Measurements from ENCODE around the gene EPHA1.
A peak's percentile ranks its signal among the peaks of the same experiment; 100 is the strongest.
"Not testable (repeated sequence)": the region's sequence is repeated elsewhere in the genome, so short reads cannot be mapped to it uniquely, and the experiment has no call there.

The EPHA1 gene

DNA sequence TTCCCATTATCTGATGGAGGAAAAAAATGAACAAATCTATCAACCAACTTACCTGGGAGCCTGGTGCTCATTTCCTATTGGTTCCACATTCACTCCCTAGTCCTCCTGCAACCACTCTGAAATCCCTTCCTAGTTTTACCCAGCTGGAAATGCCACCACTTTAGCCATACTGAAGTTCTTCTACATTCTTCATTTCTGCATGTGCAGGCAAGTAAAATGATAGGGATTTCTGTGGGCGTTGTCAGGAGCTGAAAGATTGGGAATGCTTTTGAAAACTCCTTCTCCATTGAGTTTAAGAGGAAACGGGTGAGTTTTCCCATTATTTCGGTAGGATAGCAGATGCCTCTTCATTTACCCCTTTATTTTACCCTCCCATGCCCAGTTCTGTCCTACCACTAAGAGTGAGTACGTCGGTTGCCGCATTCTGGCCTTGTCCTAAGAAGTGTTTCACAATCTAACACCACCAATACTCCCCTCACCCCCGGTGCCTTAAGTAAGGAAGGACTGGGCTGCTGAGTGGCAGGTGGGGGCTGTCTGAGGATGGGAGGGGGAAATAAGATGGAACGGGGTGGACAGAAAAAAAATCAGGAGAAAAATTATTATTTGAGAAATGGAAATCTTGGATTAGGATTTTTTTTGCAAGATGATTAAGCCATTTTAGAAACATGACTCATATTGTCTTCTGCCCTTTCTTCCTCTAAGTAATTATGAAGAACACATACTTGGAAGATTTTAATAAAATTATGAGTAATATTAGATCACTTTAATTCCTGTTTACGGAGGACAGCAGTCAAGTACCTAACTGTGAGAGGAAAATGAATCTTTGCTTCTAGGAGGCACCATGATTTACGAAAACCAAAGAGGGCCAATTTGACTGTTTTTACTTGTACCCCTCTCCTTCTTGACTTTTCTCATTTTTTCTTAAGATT is 21.4 kb upstream of the EPHA1 start:
- DNase-seq, result no peak

DNA sequence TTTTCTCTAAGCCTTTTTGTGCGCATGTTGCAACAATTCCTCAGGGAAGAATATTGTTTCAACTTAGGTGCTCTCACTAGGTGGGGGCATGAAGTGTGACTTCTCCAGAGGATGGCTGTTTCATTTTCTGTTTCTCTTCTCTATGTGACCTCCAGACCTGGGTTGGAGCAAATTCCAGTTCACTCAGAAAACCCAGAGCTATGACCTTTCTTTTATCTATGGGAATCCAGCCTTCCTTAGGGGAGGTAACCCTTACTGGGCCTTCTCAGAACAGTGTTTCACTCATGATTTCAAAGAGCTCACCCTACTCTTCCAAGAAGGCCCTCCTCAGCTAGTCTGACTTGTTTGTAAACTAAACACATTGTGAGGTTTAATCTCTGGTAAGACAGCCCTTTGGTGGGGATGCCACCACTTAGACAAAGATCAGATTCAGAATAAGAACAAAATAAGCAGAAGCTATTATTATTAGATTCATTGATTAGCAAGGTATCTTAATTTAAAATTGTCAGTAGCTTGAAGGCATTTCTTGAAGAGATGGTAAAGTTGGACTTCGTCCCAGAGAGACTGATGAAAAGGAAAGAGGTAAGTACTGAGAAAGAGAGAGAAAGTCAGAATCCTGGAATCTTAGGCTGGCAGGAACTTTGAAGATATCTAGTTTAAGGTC is 18.0 kb upstream of the EPHA1 start:
- DNase-seq, result no peak

DNA sequence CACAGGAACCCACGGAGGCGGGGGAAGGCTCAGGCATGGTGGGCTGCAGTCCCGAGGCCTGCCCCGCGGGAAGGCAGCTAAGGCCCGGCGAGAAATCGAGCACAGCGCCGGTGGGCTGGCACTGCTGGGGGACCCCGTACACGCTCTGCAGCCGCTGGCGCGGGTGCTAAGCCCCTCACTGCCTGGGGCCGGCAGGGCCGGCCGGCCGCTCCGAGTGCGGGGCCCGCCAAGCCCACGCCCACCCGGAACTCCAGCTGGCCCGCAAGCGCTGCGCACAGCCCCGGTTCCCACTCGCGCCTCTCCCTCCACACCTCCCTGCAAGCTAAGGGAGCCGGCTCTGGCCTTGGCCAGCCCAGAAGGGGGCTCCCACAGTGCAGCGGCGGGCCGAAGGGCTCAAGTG is 15.8 kb upstream of the EPHA1 start:
- DNase-seq, result not testable (repeated sequence)

DNA sequence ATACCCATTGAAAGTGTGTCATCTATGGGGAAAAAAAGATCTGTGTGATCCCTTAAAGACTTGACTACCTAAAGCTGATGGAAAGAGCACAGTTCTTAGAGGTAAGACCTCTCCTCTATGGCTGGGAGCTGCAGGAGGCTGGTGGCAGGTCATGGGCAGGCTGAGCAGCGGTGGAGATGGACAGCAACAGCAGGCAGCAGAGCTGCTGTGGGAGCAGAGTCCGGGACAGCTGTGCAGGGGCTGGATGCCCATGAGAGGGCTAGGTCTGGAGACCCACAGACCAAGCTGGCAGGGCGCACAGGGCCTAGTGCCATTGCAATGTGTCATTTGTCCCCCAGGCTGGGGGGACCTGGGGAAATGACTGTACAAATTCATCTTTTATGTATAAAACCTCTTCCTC is 13.4 kb upstream of the EPHA1 start:
- no peak for DNase-seq

DNA sequence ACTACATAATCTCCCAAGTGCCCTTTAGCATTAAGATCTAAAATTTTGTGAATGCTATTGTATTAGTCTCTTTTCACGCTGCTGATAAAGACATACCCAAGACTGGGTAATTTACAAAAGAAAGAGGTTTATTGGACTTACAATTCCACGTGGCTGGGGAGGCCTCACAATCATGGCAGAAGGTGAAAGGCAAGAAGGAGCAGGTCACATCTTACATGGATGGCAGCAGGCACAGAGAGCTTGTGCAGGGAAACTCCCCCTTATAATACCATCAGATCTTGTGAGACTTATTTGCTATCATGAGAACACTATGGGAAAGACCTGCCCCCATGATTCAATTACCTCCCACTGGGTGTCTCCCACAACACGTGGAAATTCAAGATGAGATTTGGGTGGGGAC is 12.0 kb upstream of the EPHA1 start:
- DNase-seq, result not testable (repeated sequence)

DNA sequence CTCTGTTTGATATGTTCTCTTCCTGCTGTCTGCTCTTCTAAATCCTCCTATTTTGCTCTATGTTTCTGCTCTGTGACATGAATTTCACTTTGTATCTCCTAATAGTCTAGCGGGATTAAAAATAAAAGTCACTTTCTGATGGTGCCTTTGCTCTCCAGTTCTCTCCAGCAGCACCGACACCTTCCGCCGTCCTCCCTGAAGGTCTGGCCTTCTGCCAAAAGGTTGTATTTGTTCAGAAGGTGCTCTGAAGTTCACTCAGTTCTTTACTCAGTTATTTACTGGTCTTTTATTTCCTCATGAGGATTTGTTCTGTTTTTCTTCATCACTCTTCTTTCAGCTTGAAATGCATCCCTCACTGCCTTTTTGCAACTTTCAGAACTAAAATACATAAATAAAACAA is 11.2 kb upstream of the EPHA1 start:
- DNase-seq, result no peak

DNA sequence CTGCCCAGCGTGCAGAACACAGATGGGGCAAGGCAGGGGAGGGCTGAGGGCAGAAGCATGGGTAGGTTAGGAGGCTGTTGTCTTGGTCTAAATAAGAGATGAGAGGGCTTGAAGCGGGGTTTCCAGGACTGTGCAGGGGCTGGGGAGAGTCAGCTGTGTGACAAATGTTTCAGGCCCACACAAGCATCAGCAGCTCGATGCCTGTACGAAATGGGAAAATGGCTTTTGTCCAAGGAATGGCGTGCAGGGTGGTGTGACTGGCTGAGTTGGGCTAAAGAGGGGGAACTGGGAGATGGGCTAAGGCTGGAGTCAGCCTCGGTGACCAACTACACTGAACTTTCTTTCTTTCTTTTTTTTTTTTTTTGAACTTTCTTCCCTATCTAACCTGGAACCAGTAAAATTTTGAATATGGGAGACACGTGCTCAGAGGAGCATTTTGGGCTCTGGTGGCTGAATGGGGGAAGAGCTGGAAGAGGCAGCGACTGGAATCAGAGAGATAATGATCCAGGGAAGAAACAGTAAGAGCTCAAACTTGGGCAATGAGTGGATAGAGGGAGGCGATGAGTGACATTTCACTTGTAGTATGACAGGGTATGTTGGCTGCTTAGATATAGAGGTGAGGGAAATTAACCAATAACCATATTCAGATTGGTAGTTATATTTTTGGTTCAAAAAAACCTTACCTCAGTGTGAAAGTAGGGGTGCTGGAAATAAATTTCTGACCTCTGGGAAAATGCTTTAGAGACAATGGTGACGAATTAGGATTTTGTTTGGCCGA is 10.2 kb upstream of the EPHA1 start:
- no peak for DNase-seq

DNA sequence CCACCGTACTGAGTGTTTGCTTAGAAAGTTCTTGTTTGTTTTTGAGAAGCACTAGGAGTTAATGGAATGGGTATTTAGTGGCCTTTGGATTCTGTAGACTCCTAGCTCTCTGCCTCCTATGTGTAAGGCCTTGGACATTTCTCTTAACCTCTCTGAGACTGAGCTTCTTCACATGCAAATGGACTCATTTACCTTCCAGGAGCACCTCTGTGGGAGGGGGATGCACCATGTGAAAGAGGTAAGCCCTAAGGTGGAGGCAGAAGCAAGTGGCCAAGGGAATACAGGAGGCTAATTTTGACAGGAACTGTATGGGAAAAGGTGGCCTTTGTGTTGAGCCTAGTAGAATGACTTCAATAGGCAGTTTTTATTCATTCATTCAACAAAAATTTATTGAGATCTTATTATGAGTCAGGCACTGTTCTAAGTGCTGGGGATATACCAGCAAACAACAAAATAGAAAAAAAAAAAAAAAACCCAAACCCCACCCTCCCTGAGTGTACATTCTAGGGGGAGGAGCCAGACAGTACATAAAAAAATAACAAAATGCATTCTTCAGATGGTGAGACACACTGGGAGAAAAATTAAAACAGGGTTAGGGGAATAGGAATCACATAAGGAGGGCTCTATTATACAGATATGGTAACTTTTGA is 9.2 kb upstream of the EPHA1 start:
- no peak for DNase-seq

DNA sequence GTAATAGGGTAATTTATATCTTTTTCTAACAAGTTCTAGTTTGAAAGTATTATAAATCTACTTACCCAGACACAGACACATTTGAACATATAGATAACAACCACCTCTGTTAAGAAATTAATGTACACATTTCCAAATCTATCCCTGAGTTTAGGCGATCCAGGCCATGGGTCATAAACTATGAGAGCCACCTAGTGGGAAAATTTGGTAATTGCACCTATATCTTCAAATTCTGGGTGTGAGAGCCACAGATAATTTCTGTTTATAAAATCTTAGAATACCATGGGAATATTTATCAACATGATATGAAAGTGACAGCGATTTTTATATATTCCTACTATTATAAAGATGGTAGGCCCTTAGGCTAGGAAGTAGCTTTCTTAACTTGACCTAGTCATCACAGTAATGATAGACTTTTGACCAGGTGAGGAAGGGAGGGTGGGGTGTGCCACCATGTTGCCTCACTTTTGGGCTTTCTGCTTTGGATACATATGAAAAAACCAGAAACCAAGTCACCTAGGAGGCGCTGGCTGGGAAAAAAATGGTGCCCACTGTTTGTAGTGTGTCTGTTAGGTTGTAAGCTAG is 8.0 kb upstream of the EPHA1 start:
- DNase-seq, result no peak

DNA sequence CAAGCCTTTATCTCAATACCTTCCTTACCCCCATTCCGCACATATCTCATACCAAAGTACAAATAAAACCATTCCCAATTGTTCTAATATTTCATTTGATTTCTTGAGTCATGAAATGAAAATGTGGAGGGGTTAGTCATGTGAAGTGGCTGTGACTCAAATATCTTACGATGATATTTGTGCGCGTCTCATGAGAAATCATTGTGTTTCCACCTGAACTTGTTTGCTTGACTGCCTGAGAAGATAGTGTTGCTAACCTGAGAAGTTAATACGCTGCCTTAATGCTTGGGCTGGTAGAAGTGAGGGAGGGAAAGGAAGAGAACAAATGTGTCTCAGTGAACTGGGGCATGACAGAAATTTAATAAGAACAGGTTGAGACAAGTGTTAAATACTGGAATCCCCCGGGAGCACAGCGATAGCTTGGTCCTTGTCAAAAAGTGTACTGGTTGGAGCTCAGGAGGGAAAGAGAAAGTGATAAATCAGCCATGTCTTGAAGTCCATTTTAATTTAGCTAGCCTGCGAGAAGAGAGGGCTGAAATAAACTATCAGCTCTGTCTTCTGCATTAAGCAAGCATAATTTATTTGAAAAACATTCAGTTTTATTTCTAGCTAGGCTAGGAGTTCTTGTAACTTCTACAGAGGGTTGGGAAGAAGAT is 7.2 kb upstream of the EPHA1 start:
- no peak for DNase-seq

DNA sequence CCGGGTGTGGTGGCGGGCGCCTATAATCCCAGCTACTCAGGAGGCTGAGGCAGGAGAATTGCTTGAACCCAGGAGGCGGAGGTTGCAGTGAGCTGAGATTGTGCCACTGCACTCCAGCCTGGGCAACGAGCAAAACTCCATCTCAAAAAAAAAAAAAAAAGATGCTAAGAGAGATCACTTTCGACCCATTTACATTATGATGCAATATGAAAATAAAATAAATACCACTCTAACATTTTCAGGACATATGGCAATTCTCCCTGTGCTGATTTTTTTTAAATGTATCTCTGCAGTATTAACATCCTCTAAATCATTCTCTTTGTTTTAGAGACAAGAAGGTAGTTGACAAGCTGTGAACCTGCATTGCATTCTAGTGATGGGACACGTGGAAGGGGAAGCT is 6.6 kb upstream of the EPHA1 start:
- not testable (repeated sequence) for DNase-seq

DNA sequence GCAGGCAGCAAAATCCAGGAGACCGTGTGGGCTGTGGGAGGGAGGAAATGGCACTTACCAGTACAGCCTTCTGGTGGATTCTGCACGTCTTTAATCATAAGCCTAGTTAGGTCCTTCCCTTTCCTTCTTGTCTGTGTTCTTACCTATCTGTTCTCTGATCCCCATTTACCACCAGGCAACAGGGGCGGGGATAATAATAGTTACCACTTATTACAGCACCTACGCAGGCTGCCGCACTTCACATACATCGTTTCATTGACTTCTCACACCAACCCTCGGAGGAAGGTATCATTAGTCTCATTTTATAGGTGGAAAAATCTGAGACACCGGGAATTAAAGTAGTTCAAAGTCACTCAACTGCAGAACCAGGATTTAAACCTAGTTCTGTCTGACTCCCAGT is 4.5 kb upstream of the EPHA1 start:
- no peak for DNase-seq

DNA sequence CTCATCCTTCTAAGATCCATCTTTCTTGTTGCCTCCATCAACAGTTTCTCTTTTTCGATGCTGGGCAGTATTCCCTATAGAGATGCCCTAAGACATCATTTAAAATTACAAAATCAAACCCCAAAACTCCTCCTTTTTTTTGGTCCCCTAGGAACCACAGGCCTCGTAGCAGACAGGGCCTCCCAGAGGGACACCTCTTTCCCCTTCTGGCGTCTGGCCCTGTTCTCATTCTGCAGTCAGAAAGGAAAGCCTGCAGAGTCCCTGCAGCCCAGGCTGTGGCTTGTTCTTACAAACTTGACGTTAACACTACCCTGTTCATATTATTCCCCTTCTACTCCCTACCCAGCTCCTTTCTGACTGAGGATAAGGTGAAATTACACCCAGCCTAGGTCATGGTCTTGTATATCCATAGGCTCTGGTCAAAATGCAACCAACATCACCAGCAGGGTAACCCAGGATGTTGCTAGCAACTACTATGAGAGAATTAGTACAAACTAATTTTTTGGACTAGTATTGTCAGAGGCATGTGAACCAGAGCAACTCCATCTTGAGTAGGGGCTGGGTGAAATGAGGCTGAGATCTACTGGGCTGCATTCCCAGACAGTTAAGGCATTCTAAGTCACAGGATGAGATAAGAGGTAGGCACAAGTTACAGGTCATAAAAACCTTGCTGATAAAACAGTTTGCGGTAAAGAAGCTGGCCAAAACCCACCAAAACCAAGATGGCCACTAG is 3.5 kb upstream of the EPHA1 start:
- no peak for DNase-seq

DNA sequence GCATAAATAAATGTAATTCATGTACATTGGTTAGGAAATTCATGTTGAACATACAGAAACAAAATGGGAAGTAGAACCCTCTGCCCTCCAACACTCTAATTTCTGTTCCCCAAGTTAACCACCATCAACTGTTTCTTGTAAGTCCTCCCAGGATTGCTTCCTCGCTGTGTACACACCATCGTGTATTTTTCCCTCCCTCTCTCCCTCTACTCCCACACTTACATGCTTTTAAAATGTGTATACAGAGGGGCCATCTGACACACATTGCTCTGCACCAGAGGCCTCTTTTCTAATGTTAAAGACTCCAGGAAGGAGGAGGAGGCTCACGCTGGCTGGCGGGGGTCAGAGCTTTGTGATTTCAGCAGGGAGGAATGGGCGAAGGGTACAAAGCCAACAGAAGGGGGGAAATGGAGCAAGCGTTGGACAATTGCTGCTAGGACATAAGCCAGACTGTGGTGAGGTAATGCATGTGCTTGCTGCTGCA is 1.9 kb upstream of the EPHA1 start:
- DNase-seq, result no peak

DNA sequence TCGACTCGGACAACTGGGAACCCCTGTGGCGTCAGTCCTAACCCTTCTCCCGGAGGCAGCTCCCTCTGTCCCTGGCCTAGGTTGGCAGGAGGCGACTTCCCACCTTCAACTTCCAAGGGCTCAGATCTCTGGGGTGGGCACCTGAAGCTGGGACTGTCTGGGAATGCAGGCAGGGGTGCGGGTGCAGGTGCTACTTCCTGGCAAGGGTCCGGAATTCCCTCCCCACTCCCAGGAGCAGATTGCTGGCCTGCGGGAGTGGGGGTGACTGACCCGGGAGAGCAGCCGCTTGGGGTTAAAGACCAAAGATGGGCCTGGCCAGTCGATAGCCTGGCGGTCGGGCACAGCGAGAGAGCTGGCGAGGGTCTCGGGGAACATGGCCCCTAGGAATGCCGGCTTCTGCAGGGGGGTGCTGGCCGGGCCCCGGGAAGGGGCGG is 387 bp downstream of the EPHA1 start:
- DNase-seq, result no peak

DNA sequence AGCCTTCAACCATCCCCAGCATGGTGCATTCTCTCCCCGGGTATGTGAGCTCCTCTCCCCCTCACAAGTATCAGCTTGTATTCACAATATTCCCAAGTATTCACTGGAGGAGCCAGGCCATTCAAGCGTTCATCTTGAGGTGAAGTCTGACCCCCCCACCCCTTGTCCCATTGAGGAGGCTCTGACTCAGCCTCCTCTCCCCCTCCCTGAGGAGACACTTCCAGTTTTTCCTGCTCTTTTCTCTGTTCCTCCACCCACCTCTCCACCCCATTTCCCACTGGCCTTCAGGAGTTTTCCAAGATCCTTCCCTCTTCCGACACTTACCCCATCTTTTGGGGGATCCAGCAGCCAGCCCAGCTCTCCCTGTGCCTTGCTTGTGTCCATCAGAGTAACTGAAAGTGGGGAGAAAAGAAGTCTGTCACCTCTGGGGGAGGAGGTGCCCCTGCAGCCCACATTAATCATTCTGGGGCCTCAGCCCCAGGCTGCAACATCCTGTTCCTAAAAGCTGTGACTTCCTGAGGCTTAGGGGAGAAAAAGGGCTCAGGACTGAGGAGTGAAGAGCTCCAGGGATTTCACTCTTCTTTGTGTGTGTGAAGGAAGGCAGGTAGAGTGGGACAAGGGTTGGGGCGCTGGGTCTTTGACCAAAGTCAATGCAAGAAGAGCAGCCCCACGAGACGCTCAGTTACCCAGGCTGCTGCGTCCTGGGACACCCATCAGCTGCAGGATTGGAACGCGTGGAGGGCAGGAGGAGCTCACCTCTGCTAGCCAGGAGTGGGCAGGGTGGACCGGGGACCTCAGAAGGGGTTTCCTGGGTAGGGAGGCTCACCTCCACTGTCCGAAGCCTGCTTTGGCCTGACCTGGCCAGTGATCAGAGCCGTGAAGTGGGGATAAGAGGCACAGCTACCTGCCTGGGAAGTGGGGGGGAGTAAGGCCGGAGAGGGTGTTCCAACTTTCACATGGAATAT is 1.1 kb downstream of the EPHA1 start:
- peak in 2 of 4 experiments; percentile 20 to 24 for DNase-seq

DNA sequence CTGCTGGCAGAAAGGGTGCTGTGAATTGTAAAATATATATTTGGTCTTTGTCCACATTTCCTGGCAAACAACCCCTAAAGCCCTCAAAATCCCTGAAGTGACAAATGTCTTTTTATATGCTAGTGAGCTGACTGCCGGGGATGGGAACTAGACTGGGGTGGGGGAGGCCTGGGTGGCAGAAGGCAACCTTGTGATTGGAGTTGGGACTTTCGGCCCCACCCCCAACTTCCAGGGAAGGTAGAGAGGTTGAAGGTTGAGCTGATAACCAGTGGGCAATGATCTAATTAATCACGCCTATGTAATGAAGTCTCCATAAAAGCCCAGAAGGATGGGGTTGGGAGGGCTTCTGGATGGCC is 2.7 kb downstream of the EPHA1 start:
- DNase-seq, result no peak

DNA sequence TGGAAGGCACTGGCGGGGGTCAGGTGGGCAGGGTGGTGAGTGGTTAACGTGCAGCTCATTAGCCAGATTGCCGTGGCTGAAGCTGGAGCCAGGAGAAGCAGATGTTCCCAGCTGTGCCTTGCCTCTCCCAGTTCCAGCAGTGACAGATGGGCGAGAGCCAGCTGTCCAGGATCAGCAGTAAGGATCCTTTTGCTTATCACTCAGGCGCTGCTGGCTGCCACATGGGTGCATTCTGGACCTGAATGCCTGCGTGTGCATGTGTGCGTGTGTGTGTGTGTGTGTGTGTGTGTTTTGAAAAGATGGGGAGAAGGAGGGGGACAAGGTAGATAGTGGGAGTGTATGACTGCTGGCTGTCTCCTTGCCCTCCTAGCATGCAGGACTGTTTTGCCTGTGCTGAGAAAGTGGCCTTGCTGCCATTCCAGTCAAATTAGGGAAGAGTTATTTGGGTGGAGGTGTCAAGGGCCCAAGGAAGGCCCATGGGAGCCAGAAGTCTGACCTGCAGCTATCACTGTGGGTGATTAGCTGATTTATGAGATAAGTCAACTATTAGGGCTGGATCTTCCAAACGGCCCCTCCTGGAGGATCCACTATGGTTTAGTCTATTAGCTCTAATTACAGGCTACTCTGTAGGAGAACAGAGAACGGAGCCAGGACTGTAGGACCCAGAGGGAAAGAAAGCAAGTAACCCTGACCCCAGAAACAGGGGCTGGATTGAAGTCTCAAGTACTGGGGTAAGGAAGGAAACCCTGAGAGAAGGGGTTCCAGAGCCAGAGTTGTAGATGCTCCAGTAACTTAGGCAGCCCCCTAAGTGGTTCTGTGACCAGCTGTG is 3.3 kb downstream of the EPHA1 start:
- DNase-seq, result no peak

DNA sequence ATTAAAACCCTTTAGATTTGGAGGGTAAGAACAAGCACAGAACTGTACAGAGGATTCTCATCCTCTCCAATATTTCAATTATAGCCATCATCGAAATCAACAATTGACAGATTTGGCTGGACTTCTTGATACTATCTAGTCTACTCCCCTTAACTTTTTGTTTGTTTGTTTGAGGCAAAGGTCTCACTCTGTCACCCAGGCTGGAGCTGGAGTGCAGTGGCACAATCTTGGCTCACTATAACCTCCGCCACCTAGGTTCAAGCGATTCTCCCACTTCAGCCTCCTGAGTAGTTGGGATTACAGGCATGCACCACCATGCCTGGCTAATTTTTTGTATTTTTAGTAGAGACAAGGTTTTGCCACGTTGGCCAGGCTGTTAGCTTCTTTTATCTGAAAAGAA is 6.4 kb downstream of the EPHA1 start:
- DNase-seq, result not testable (repeated sequence)
